B cell (primary cell): ENCODE data around the gene GGN. TPM values are rescaled to one million over a fixed set of nuclear protein-coding genes. Genes with fewer than 3 reads are reported as not detected.
A peak's percentile ranks its signal among the peaks of the same experiment; 100 is the strongest.

Experiments
- ATAC-seq: fragments of 200-7000 bp; cut with Tn5 transposase; one replicate; pipeline ENCODE4 v1.10.0; 2021; ENCODE audit warnings: low read depth, mild to moderate bottlenecking, moderate number of reproducible peaks, moderate library complexity
- CTCF ChIA-PET: fragments of 350-600 bp; sonication (Branson Sonifier 250); formaldehyde crosslinking; loops from one replicate; lab custom pipeline; 2021; ENCODE audit warnings: antibody characterized with exemption, inconsistent platforms; lab: Charles Lee
- POLR2A ChIA-PET: fragments of 350-600 bp; sonication (Branson Sonifier 250); formaldehyde crosslinking; loops from one replicate; lab custom pipeline; 2021; ENCODE audit warnings: antibody characterized with exemption; lab: Charles Lee
- DNase-seq: peaks from one replicate; pipeline ENCODE4 v3.0.0; 2013
- H2AFZ ChIP-seq: 2 replicates; pipeline ENCODE4 v1.6.1; 2012; ENCODE audit warnings: mild to moderate bottlenecking, low read depth, low read length; ENCODE audit not compliant: insufficient read depth, poor library complexity, severe bottlenecking
- H3K27ac ChIP-seq, 2 donors: 1 replicate in 1 of 2; 2 replicates in 1 of 2; pipeline ENCODE4 v1.5.1; 2012 to 2013; ENCODE audit warnings: low read length in 2 of 2, mild to moderate bottlenecking in 2 of 2, moderate library complexity in 1 of 2
- H3K27me3 ChIP-seq, 4 experiments: fragments of 200-600 bp in 1 of 4; sonication (generic) in 1 of 4; replicated peaks in 1 of 4; 1 replicate in 2 of 4; 2 replicates in 2 of 4; pipeline versions ENCODE4 v1.6.1 to v1.7.0; 2013 to 2016; ENCODE audit warnings: low read length in 3 of 4, mild to moderate bottlenecking in 2 of 4, mixed read lengths in 1 of 4, moderate library complexity in 1 of 4; ENCODE audit not compliant: insufficient read depth in 4 of 4, control insufficient read depth in 3 of 4; ENCODE audit errors: control extremely low read depth in 1 of 4
- H3K36me3 ChIP-seq, 2 experiments: replicated peaks in 1 of 2; 1 replicate in 1 of 2; 2 replicates in 1 of 2; pipeline versions ENCODE4 v1.6.1 to v1.7.1; 2013; ENCODE audit warnings: low read length in 1 of 2; ENCODE audit not compliant: insufficient read depth in 2 of 2, control insufficient read depth in 1 of 2; ENCODE audit errors: control extremely low read depth in 1 of 2, extremely low read depth in 1 of 2
- H3K4me1 ChIP-seq, 2 donors: fragments of 200-600 bp in 1 of 2; sonication (generic) in 1 of 2; 1 replicate in 1 of 2; 2 replicates in 1 of 2; pipeline versions ENCODE4 v1.5.1 to v1.6.1; 2013 to 2017; ENCODE audit warnings: low read length in 2 of 2; ENCODE audit not compliant: control insufficient read depth in 2 of 2, insufficient read depth in 2 of 2
- H3K4me2 ChIP-seq: replicated peaks from 2 replicates; pipeline ENCODE3; 2012; ENCODE audit warnings: mild to moderate bottlenecking, low read depth, low read length; ENCODE audit not compliant: poor library complexity, severe bottlenecking
- H3K4me3 ChIP-seq, 5 experiments: fragments of 200-600 bp in 1 of 5; sonication (generic) in 1 of 5; 1 replicate in 3 of 5; 2 replicates in 2 of 5; pipeline versions ENCODE4 v1.5.1 to v1.7.0; 2011 to 2016; ENCODE audit warnings: low read length in 4 of 5, mild to moderate bottlenecking in 4 of 5, low read depth in 2 of 5, control low read depth in 1 of 5, moderate library complexity in 1 of 5; ENCODE audit not compliant: insufficient read depth in 1 of 5; ENCODE audit errors: control extremely low read depth in 1 of 5, extremely low read depth in 1 of 5
- H3K79me2 ChIP-seq: fragments of 200-600 bp; sonication (generic); one replicate; pipeline ENCODE4 v1.6.0; 2016; ENCODE audit warnings: low read length; ENCODE audit not compliant: control insufficient read depth, insufficient read depth
- H3K9ac ChIP-seq: fragments of 200-600 bp; sonication (generic); 2 replicates; pipeline ENCODE4 v1.6.1; 2017; ENCODE audit warnings: mild to moderate bottlenecking, low read length, moderate library complexity
- H3K9me3 ChIP-seq, 3 donors: one replicate each; pipeline versions ENCODE4 v1.6.1 to v1.7.1; 2013; ENCODE audit warnings: low read length in 2 of 3; ENCODE audit not compliant: control insufficient read depth in 2 of 3, insufficient read depth in 1 of 3; ENCODE audit errors: control extremely low read depth in 1 of 3
- H4K20me1 ChIP-seq: 2 replicates; pipeline ENCODE4 v1.6.0; 2012; ENCODE audit warnings: mild to moderate bottlenecking, low read length; ENCODE audit not compliant: insufficient read depth, control insufficient read depth, poor library complexity, severe bottlenecking
- H3K27ac Mint-ChIP-seq: one replicate; pipeline ENCODE4 v1.8.0; 2021; ENCODE audit warnings: mixed read lengths
- H3K27me3 Mint-ChIP-seq: one replicate; pipeline ENCODE4 v1.8.0; 2021; ENCODE audit warnings: mixed read lengths
- H3K4me1 Mint-ChIP-seq: one replicate; pipeline ENCODE4 v1.8.0; 2021; ENCODE audit warnings: mixed read lengths
- H3K4me3 Mint-ChIP-seq: one replicate; pipeline ENCODE4 v1.8.0; 2021; ENCODE audit warnings: mixed read lengths
- H3K9me3 Mint-ChIP-seq: one replicate; pipeline ENCODE4 v1.8.0; 2022; ENCODE audit warnings: mixed read lengths; ENCODE audit not compliant: insufficient read depth
- CTCF ChIP-seq: fragments of 200-600 bp; IDR thresholded peaks from one replicate; pipeline ENCODE4 v1.8.0; 2022; ENCODE audit warnings: antibody characterized with exemption, mild to moderate bottlenecking
- EZH2 ChIP-seq: IDR thresholded peaks from 2 replicates; pipeline ENCODE4 v1.6.1; 2012; ENCODE audit warnings: borderline replicate concordance, low read depth, mild to moderate bottlenecking, moderate library complexity, low read length; ENCODE audit not compliant: insufficient read depth, poor library complexity, severe bottlenecking
- WGBS: methylation state at CpG from one replicate; pipeline ENCODE4 v1.1.5; 2013; ENCODE audit warnings: missing lambda C conversion rate; ENCODE audit not compliant: insufficient coverage; 5-methylcytosine and 5-hydroxymethylcytosine counted together
- intact Hi-C: fragments of 100-400 bp; cut with micrococcal nuclease; formaldehyde crosslinking; loops from one replicate; pipeline ENCODE4 v1.10.0; 2022
- polyA plus RNA-seq: library from polyadenylated mRNA; depleted of rRNA; stranded (reverse); fragments of >200 nt; gene quantifications from 2 replicates; pipeline ENCODE4 v1.2.3, GENCODE V29; 2012
- total RNA-seq, 2 donors: library from RNA; stranded (reverse); fragments of 120-200 nt in 1 of 2; gene quantifications; 1 replicate in 1 of 2; 2 replicates in 1 of 2; pipeline versions ENCODE4 v1.2.3 to v1.2.4, GENCODE V29; 2013 to 2022

GGN gene
- total and polyA plus RNA-seq, 2 donors (not counting 1 experiment from before 2014, with no cell fraction given) = 0.34 TPM; not detected in 1

DNA sequence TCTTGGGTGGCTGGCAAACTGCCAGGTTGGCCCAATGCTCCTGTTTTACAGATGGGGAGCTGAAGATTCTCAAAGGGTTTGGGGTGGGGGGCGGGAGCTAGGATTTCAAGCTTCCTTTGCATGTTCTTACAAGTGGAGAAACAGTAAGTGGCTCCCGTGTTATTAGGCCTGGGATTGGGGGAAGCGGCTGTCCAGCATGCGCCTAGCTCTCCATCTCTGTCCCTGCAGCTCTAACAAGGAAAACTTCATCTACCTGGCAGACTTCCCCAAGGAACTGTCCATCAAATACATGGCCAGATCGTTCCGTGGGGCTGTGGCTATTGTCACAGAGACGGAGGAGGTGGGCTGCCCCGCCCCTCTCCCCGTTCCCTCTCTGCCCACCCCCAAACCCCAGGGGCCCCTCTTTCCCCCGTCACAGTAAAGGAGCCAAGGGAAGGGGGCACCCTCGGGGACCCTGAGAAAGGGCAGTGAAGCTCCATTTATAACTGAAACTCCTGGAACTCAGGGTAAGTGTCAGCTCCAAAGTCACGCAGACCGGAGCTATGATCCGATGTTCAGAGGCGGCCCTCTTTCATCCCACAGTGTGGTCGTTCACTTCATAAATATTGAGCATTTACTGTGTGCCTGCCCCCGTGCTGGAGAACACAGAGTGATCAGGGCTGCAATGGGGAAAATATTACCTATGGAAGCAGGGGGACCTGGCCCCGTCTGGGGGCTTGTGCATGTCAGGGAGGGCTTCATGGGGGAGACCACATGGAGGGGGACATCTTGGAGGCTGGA lies 28.4 kb downstream of the GGN start:
- ATAC-seq = no peak
- Histone ChIP-seq H3K9me3 (peaks cover 0 to 6% (median 0%) of the 10 kb centered on the region in 3 donors), H3K4me3 (no peak overlapping the region), H3K9ac (no peak overlapping the region), H3K4me1 (peaks cover 9 to 20% of the 10 kb centered on the region in 2 donors), H3K79me2 (no peaks in the 10 kb centered on the region), H3K36me3 (no peaks in the 10 kb centered on the region), H3K27me3 (peaks cover 0 to 18% (median 2%) of the 10 kb centered on the region in 4 experiments), H3K27ac (no peak overlapping the region), H2AFZ (no peak overlapping the region), H3K4me2 (no peak overlapping the region), H4K20me1 (no peaks in the 10 kb centered on the region)
- peaks cover 17% of the 10 kb centered on the region for H3K4me1 Mint-ChIP-seq
- no peak for DNase-seq
- H3K27me3 Mint-ChIP-seq = peaks cover 13% of the 10 kb centered on the region
- peak overlapping the region; percentile 28 for H3K4me3 Mint-ChIP-seq
- H3K9me3 Mint-ChIP-seq = no peaks in the 10 kb centered on the region
- WGBS = 77% methylated on average over 8 of the region's 18 CpGs
- TF ChIP-seq EZH2 = no peak
- TF ChIP-seq CTCF = no peak
- POLR2A ChIA-PET = no interaction called here
- CTCF ChIA-PET = interaction anchor here (0.9 kb wide), 1 partner anchor 459 kb away, joined by 3 read pairs; no protein-coding TSS in a partner anchor
- no peak overlapping the region for H3K27ac Mint-ChIP-seq
- intact Hi-C loops = no loop called here

GRCh38 chr19:38358071-38358470 lies 29.8 kb downstream of the GGN start:
- TF ChIP-seq EZH2 (no peak), CTCF (no peak)
- 52% methylated on average over 5 of the region's 5 CpGs for WGBS
- Histone ChIP-seq H3K9me3 (peaks cover 0 to 6% (median 0%) of the 10 kb centered on the region in 3 donors), H3K27me3 (peaks cover 0 to 18% (median 2%) of the 10 kb centered on the region in 4 experiments), H3K4me3 (no peak overlapping the region), H4K20me1 (no peaks in the 10 kb centered on the region), H3K79me2 (no peaks in the 10 kb centered on the region), H3K9ac (no peak overlapping the region), H3K27ac (no peak overlapping the region), H2AFZ (no peak overlapping the region), H3K4me2 (no peak overlapping the region), H3K36me3 (no peaks in the 10 kb centered on the region), H3K4me1 (peaks cover 7 to 17% of the 10 kb centered on the region in 2 donors)
- intact Hi-C loops = no loop called here
- peaks cover 13% of the 10 kb centered on the region for H3K27me3 Mint-ChIP-seq
- no peaks in the 10 kb centered on the region for H3K9me3 Mint-ChIP-seq
- no peak overlapping the region for H3K4me3 Mint-ChIP-seq
- ChIA-PET CTCF (interaction anchor here (0.8 kb wide), 1 partner anchor 16 kb away, joined by 3 read pairs; the partner anchor contains the start of gene PSMD8), POLR2A (no interaction called here)
- DNase-seq (no peak), ATAC-seq (no peak)
- H3K27ac Mint-ChIP-seq = no peak overlapping the region
- H3K4me1 Mint-ChIP-seq = peaks cover 17% of the 10 kb centered on the region
